HepG2 (cell line): Measurements from ENCODE around the gene PLEKHH1. TPM values are rescaled to one million over a fixed set of nuclear protein-coding genes. Genes with fewer than 3 reads are reported as not detected.

Source experiments
- CBX5 ChIP-seq: sonication (generic); formaldehyde crosslinking; IDR thresholded peaks from 2 replicates; pipeline ENCODE4 v1.4.0; 2020; ENCODE audit warnings: missing genetic modification reagents, borderline replicate concordance
- HOXA3 ChIP-seq: sonication (generic); formaldehyde crosslinking; IDR thresholded peaks from 2 replicates; pipeline ENCODE4 v1.5.0; 2020; ENCODE audit warnings: missing genetic modification reagents
- HOXD1 ChIP-seq: sonication (generic); formaldehyde crosslinking; IDR thresholded peaks from 2 replicates; pipeline ENCODE4 v1.5.0; 2020; ENCODE audit warnings: missing genetic modification reagents
- ISL2 ChIP-seq: sonication (generic); formaldehyde crosslinking; IDR thresholded peaks from 2 replicates; pipeline ENCODE4 v1.5.0; 2020; ENCODE audit warnings: missing genetic modification reagents
- KDM3A ChIP-seq: IDR thresholded peaks from 2 replicates; pipeline ENCODE4 v1.6.1; 2018; ENCODE audit warnings: low read depth, missing compliant biosample characterization
- NBN ChIP-seq: fragments of 450-650 bp; conservative IDR thresholded peaks from 2 replicates; pipeline ENCODE4 v1.6.1; 2017
- PAX8 ChIP-seq: sonication (generic); formaldehyde crosslinking; IDR thresholded peaks from 2 replicates; pipeline ENCODE4 v1.8.0; 2022; ENCODE audit warnings: mild to moderate bottlenecking, missing genetic modification reagents, borderline replicate concordance
- PHF21A ChIP-seq: sonication (generic); formaldehyde crosslinking; IDR thresholded peaks from 2 replicates; pipeline ENCODE4 v1.5.0; 2020; ENCODE audit warnings: mild to moderate bottlenecking, missing genetic modification reagents
- PHF8 ChIP-seq: sonication (generic); formaldehyde crosslinking; IDR thresholded peaks from 2 replicates; pipeline ENCODE4 v1.5.0; 2020; ENCODE audit warnings: missing genetic modification reagents
- TAF15 ChIP-seq: fragments of 200-400 bp; formaldehyde crosslinking; IDR thresholded peaks from one replicate; pipeline ENCODE4 v1.6.1; 2018; ENCODE audit warnings: mild to moderate bottlenecking, low read depth, low read length; ENCODE audit not compliant: poor library complexity, severe bottlenecking
- ZNF431 ChIP-seq: sonication (generic); formaldehyde crosslinking; IDR thresholded peaks from 2 replicates; pipeline ENCODE4 v1.9.0; 2022; ENCODE audit warnings: missing genetic modification reagents, low read depth, mild to moderate bottlenecking, borderline replicate concordance
- ZNF607 ChIP-seq: sonication (generic); formaldehyde crosslinking; IDR thresholded peaks from 2 replicates; pipeline ENCODE4 v1.5.1; 2020; ENCODE audit warnings: missing genetic modification reagents, mild to moderate bottlenecking, borderline replicate concordance
- ZNF614 ChIP-seq: IDR thresholded peaks from 2 replicates; pipeline ENCODE4 v1.6.1; 2018; ENCODE audit warnings: missing biosample characterization, missing genetic modification reagents, inconsistent platforms, borderline replicate concordance
- ZNF784 ChIP-seq: sonication (generic); formaldehyde crosslinking; IDR thresholded peaks from 2 replicates; pipeline ENCODE4 v1.5.1; 2020; ENCODE audit warnings: missing genetic modification reagents, mild to moderate bottlenecking, borderline replicate concordance
- ZNF800 ChIP-seq: sonication (generic); formaldehyde crosslinking; IDR thresholded peaks from 2 replicates; pipeline ENCODE4 v1.4.0; 2020; ENCODE audit warnings: missing genetic modification reagents
- polyA plus RNA-seq, 8 experiments: library from polyadenylated mRNA; depleted of rRNA in 3 of 8; stranded (reverse) in 7 of 8; unstranded in 1 of 8; fragments of >200 nt; fragmentation: Illumina TruSeq in 4 of 8; extraction: Trizol in 4 of 8; gene quantifications; 2 replicates each; pipeline versions ENCODE4 v1.2.1 to v1.2.3, GENCODE V29; 2011 to 2016; ENCODE audit warnings: low read depth in 4 of 8, missing spikeins in 1 of 8, mixed read lengths in 1 of 8; ENCODE audit not compliant: insufficient read depth in 1 of 8
- total RNA-seq, 5 experiments: library from RNA; depleted of rRNA; stranded (reverse); fragments of >200 nt; fragmentation: Illumina TruSeq; extraction: Trizol; gene quantifications; 2 replicates each; pipeline ENCODE4 v1.2.3, GENCODE V29; 2016; ENCODE audit warnings: low read depth in 1 of 5
- TF ChIP-seq, protein P1 (sequence below): IDR thresholded peaks from 2 replicates; pipeline ENCODE4 v1.6.1; 2016; ENCODE audit warnings: low read depth, missing genetic modification reagents, missing compliant biosample characterization
- TF ChIP-seq, protein P2 (sequence below): sonication (generic); formaldehyde crosslinking; IDR thresholded peaks from 2 replicates; pipeline ENCODE4 v1.5.1; 2020; ENCODE audit warnings: mild to moderate bottlenecking, missing genetic modification reagents

Gene PLEKHH1
- total and polyA plus RNA-seq, 2 of the 13 experiments (the other 11 are each of a cell fraction or from before 2014, with no cell fraction given), result 8.6 to 15.8 TPM

- TF ChIP-seq, protein P1, sequence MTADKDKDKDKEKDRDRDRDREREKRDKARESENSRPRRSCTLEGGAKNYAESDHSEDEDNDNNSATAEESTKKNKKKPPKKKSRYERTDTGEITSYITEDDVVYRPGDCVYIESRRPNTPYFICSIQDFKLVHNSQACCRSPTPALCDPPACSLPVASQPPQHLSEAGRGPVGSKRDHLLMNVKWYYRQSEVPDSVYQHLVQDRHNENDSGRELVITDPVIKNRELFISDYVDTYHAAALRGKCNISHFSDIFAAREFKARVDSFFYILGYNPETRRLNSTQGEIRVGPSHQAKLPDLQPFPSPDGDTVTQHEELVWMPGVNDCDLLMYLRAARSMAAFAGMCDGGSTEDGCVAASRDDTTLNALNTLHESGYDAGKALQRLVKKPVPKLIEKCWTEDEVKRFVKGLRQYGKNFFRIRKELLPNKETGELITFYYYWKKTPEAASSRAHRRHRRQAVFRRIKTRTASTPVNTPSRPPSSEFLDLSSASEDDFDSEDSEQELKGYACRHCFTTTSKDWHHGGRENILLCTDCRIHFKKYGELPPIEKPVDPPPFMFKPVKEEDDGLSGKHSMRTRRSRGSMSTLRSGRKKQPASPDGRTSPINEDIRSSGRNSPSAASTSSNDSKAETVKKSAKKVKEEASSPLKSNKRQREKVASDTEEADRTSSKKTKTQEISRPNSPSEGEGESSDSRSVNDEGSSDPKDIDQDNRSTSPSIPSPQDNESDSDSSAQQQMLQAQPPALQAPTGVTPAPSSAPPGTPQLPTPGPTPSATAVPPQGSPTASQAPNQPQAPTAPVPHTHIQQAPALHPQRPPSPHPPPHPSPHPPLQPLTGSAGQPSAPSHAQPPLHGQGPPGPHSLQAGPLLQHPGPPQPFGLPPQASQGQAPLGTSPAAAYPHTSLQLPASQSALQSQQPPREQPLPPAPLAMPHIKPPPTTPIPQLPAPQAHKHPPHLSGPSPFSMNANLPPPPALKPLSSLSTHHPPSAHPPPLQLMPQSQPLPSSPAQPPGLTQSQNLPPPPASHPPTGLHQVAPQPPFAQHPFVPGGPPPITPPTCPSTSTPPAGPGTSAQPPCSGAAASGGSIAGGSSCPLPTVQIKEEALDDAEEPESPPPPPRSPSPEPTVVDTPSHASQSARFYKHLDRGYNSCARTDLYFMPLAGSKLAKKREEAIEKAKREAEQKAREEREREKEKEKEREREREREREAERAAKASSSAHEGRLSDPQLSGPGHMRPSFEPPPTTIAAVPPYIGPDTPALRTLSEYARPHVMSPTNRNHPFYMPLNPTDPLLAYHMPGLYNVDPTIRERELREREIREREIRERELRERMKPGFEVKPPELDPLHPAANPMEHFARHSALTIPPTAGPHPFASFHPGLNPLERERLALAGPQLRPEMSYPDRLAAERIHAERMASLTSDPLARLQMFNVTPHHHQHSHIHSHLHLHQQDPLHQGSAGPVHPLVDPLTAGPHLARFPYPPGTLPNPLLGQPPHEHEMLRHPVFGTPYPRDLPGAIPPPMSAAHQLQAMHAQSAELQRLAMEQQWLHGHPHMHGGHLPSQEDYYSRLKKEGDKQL, result no peak
- TF ChIP-seq ZNF614 (CRISPR knock-in tag) (0 out of 2 replicates have a peak, but pooled peaks have one; percentile 45), PAX8 (CRISPR knock-in tag) (no peak), PHF21A (CRISPR knock-in tag) (peak; percentile 67; the same call in 1 of the 2 replicates), KDM3A (CRISPR knock-in tag) (peak; percentile 62; the same call in 1 of the 2 replicates), HOXA3 (CRISPR knock-in tag) (peak; percentile 40; the same call in 1 of the 2 replicates), ZNF431 (CRISPR knock-in tag) (0 out of 2 replicates have a peak, but pooled peaks have one; percentile 53), ZNF800 (peak; percentile 87), PHF8 (peak; percentile 87), TAF15 (no peak), ISL2 (0 out of 2 replicates have a peak, but pooled peaks have one; percentile 7), CBX5 (peak; percentile 51; the same call in 1 of the 2 replicates), ZNF784 (CRISPR knock-in tag) (0 out of 2 replicates have a peak, but pooled peaks have one; percentile 77), ZNF607 (CRISPR knock-in tag) (0 out of 2 replicates have a peak, but pooled peaks have one; percentile 13), NBN (no peak), HOXD1 (CRISPR knock-in tag) (no peak)
- TF ChIP-seq, protein P2, sequence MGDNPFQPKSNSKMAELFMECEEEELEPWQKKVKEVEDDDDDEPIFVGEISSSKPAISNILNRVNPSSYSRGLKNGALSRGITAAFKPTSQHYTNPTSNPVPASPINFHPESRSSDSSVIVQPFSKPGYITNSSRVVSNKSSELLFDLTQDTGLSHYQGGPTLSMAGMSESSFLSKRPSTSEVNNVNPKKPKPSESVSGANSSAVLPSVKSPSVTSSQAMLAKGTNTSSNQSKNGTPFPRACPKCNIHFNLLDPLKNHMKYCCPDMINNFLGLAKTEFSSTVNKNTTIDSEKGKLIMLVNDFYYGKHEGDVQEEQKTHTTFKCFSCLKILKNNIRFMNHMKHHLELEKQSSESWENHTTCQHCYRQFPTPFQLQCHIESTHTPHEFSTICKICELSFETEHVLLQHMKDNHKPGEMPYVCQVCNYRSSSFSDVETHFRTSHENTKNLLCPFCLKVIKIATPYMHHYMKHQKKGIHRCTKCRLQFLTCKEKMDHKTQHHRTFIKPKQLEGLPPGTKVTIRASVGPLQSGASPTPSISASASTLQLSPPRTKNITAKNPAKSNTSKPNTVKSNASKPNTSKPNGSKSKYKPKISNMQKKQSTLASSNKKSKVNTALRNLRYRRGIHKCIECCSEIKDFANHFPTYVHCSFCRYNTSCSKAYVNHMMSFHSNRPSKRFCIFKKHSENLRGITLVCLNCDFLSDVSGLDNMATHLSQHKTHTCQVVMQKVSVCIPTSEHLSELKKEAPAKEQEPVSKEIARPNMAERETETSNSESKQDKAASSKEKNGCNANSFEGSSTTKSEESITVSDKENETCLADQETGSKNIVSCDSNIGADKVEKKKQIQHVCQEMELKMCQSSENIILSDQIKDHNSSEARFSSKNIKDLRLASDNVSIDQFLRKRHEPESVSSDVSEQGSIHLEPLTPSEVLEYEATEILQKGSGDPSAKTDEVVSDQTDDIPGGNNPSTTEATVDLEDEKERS (CRISPR knock-in tag), result no peak
Observed at GRCh38 chr14:67532998-67533753, at the start of gene PLEKHH1 (continued).
